GM23248 (cell line): Measurements from ENCODE around the gene ALK.

Experiments used
- EZH2 ChIP-seq: fragments of 200-600 bp; sonication (generic); IDR thresholded peaks from 2 replicates; pipeline ENCODE4 v1.6.1; 2018; ENCODE audit warnings: antibody characterized with exemption, mild to moderate bottlenecking; ENCODE audit not compliant: insufficient read depth, poor library complexity, severe bottlenecking
- EZH2phosphoT487 ChIP-seq: fragments of 200-600 bp; sonication (generic); IDR thresholded peaks from 2 replicates; pipeline ENCODE4 v1.6.1; 2018; ENCODE audit warnings: antibody characterized with exemption, moderate library complexity, mild to moderate bottlenecking, low read depth; ENCODE audit not compliant: insufficient read depth

GRCh38 chr2:29659178-29659577 lies 262.2 kb downstream of the ALK start:
- TF ChIP-seq EZH2phosphoT487: no peak
- no peak for TF ChIP-seq EZH2
